ENCODE measurements around the gene TGOLN2.
"Not testable (repeated sequence)": the region's sequence is repeated elsewhere in the genome, so short reads cannot be mapped to it uniquely, and the experiment has no call there.

TGOLN2 gene

DNA sequence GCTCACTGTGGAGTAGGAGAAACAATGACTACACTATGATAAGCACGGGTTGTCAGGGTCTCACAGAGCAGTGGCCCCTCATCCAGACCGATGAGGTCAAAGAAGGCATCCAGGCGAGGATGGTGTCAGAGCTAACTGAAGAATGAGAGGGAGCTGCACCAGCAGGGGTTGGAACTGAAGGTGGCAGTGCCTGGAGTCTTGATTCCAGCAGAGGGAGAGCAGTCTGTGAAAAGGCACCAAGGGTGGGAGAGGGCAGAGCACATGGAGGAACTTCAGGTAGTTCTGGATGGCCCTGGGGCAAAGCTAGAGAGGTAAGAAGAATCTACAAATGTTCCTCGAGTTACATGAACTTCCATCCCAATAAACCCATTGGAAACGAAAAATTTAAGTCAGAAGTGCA lies 39.4 kb upstream of the TGOLN2 start:
- DNase-seq (ENCODE audit: low read depth): no peak
- TF ChIP-seq, protein P1, sequence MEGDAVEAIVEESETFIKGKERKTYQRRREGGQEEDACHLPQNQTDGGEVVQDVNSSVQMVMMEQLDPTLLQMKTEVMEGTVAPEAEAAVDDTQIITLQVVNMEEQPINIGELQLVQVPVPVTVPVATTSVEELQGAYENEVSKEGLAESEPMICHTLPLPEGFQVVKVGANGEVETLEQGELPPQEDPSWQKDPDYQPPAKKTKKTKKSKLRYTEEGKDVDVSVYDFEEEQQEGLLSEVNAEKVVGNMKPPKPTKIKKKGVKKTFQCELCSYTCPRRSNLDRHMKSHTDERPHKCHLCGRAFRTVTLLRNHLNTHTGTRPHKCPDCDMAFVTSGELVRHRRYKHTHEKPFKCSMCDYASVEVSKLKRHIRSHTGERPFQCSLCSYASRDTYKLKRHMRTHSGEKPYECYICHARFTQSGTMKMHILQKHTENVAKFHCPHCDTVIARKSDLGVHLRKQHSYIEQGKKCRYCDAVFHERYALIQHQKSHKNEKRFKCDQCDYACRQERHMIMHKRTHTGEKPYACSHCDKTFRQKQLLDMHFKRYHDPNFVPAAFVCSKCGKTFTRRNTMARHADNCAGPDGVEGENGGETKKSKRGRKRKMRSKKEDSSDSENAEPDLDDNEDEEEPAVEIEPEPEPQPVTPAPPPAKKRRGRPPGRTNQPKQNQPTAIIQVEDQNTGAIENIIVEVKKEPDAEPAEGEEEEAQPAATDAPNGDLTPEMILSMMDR (conservative IDR thresholded peaks at IDR 0.05; ENCODE audit: control insufficient read depth, insufficient read depth, low read depth, low read length): no peak
- no peak overlapping the region for H3K4me3 ChIP-seq (ENCODE audit: control insufficient read depth, low read depth, low read length)

DNA sequence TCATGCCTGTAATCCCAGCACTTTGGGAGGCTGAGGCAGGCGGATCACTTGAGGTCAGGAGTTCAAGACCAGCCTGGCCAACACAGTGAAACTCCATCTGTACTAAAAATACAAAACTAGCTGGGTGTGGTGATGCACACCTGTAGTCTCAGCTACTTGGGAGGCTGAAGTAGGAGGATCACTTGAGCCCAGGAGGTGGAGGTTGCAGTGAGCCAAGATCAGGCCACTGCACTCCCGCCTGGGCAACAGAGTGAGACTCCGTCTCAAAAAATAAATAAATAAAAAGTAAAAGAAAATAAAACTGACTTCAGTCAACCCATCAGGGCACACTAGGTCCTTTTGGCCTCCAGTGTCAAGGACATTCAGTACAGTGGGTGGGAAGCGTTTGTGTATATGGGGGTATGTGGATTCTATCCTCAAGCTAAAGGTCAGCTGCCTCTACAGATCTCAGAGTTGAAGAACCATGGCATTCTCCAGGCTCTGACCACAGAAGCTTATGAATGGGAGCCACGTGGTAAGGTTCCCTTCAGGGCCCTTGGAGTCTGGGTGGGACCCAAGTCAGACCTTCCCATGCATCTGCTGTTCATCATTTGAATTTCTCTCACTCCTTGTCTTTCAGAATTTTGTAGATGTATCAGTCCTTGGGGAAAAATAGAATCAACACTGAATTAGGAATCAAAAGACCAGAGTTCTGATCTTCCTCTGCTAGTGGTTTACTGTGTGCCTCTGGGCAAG lies 35.0 kb upstream of the TGOLN2 start:
- not testable (repeated sequence) for H3K4me3 ChIP-seq (ENCODE audit: control insufficient read depth, low read depth, low read length); DNase-seq (ENCODE audit: low read depth)

GRCh38 chr2:85357736-85358135 lies 29.9 kb upstream of the TGOLN2 start:
- no peak overlapping the region for H3K4me3 ChIP-seq (ENCODE audit: control insufficient read depth, low read depth, low read length)

DNA sequence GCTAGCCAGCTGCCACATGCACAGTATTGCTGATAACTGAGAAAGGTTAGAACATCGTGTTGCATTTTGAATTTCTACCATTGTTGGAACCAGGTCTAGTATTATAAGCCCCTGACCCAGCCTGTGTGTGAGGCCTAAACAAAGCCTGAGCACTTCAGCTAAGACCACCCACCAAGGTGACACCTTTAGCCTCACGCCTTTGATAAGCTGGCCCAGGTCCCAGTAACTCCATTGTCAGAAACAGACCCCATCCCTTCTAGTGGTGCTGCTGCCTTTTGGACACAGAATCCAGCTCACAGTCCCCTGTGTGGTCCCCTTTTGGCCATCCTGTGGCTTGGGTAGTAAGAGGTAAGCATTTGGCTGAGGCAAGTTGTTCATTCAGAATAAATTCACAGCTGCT lies 28.4 kb upstream of the TGOLN2 start:
- TF ChIP-seq, protein P1 (conservative IDR thresholded peaks at IDR 0.05; ENCODE audit: control insufficient read depth, insufficient read depth, low read depth, low read length): no peak
- no peak overlapping the region for H3K4me3 ChIP-seq (ENCODE audit: control insufficient read depth, low read depth, low read length)
- DNase-seq (ENCODE audit: low read depth): no peak

More at GRCh38 chr2:85357736-85358135, 29.9 kb upstream of the TGOLN2 start:
- DNase-seq (ENCODE audit: low read depth): no peak
- TF ChIP-seq, protein P1 (conservative IDR thresholded peaks at IDR 0.05; ENCODE audit: control insufficient read depth, insufficient read depth, low read depth, low read length): no peak

GRCh38 chr2:85355521-85355920 lies 27.7 kb upstream of the TGOLN2 start:
- peak overlapping the region; percentile 99 for H3K4me3 ChIP-seq (ENCODE audit: control insufficient read depth, low read depth, low read length)
- TF ChIP-seq, protein P1 (conservative IDR thresholded peaks at IDR 0.05; ENCODE audit: control insufficient read depth, insufficient read depth, low read depth, low read length): no peak

GRCh38 chr2:85355073-85355410 lies 27.3 kb upstream of the TGOLN2 start:
- TF ChIP-seq, protein P1 (conservative IDR thresholded peaks at IDR 0.05; ENCODE audit: control insufficient read depth, insufficient read depth, low read depth, low read length): no peak
- no peak for DNase-seq (ENCODE audit: low read depth)
- H3K4me3 ChIP-seq (ENCODE audit: control insufficient read depth, low read depth, low read length): peak overlapping the region; percentile 99

More at GRCh38 chr2:85355521-85355920, 27.7 kb upstream of the TGOLN2 start:
- peak; percentile 30 for DNase-seq (ENCODE audit: low read depth)

GRCh38 chr2:85354286-85355072 lies 26.7 kb upstream of the TGOLN2 start, which contains the start of the genes ELMOD3 and RETSAT:
TSS of gene ELMOD3 (plus strand) at chr2:85354769. CDS start at chr2:85357199, 2,430 bp downstream.
TSS of gene RETSAT (minus strand) at chr2:85354528. CDS start at chr2:85354507, 21 bp downstream.
- TF ChIP-seq, protein P1 (conservative IDR thresholded peaks at IDR 0.05; ENCODE audit: control insufficient read depth, insufficient read depth, low read depth, low read length): no peak
- peak within 1 kb of the TSS; percentile 99 for H3K4me3 ChIP-seq (ENCODE audit: control insufficient read depth, low read depth, low read length)
- DNase-seq (ENCODE audit: low read depth): peak; percentile 100
